MM.1S (cell line): Measurements from ENCODE around the gene DSCAM.

Source experiments
- DNase-seq: peaks from one replicate; pipeline ENCODE4 v3.0.0-alpha.2; 2015
- H2AFZ ChIP-seq: fragments of 300-600 bp; sonication (generic); 2 replicates; pipeline ENCODE4 v1.6.0; 2016; ENCODE audit warnings: antibody characterized with exemption, low read length
- H3F3A ChIP-seq: fragments of 300-600 bp; sonication (generic); 2 replicates; pipeline ENCODE4 v1.6.1; 2016; ENCODE audit warnings: mild to moderate bottlenecking, antibody characterized with exemption, low read length, moderate library complexity, mixed read lengths; ENCODE audit not compliant: insufficient read depth
- H3K27ac ChIP-seq: fragments of 300-600 bp; sonication (generic); 2 replicates; pipeline ENCODE4 v1.5.1; 2016; ENCODE audit warnings: mild to moderate bottlenecking, low read length
- H3K27me3 ChIP-seq: fragments of 300-600 bp; sonication (generic); replicated peaks from 2 replicates; pipeline ENCODE4 v1.6.0; 2016; ENCODE audit warnings: low read length; ENCODE audit not compliant: insufficient read depth
- H3K36me3 ChIP-seq: fragments of 300-600 bp; sonication (generic); replicated peaks from 2 replicates; pipeline ENCODE4 v1.6.1; 2016; ENCODE audit warnings: mild to moderate bottlenecking, low read length, mixed read lengths; ENCODE audit not compliant: insufficient read depth
- H3K4me1 ChIP-seq: fragments of 300-600 bp; sonication (generic); 2 replicates; pipeline ENCODE4 v1.6.1; 2016; ENCODE audit warnings: low read length, mixed read lengths
- H3K4me2 ChIP-seq: fragments of 300-600 bp; sonication (generic); 2 replicates; pipeline ENCODE4 v1.6.0; 2016; ENCODE audit warnings: low read depth, low read length
- H3K4me3 ChIP-seq: fragments of 300-600 bp; sonication (generic); 2 replicates; pipeline ENCODE4 v1.5.1; 2016; ENCODE audit warnings: low read length, mixed read lengths
- H3K79me2 ChIP-seq: fragments of 300-600 bp; sonication (generic); 2 replicates; pipeline ENCODE4 v1.6.1; 2016; ENCODE audit warnings: mixed run types, low read length, mixed read lengths
- H3K9ac ChIP-seq: fragments of 300-600 bp; sonication (generic); 2 replicates; pipeline ENCODE4 v1.6.1; 2016; ENCODE audit warnings: low read length, mixed read lengths
- H3K9me2 ChIP-seq: fragments of 300-600 bp; sonication (generic); replicated peaks from 2 replicates; pipeline ENCODE4 v1.6.1; 2016; ENCODE audit warnings: mild to moderate bottlenecking, low read length, mixed read lengths; ENCODE audit not compliant: insufficient read depth
- H3K9me3 ChIP-seq: fragments of 300-600 bp; sonication (generic); replicated peaks from 2 replicates; pipeline ENCODE4 v1.6.1; 2016; ENCODE audit warnings: mild to moderate bottlenecking, low read length, mixed read lengths; ENCODE audit not compliant: insufficient read depth
- H4K20me1 ChIP-seq: fragments of 300-600 bp; sonication (generic); 2 replicates; pipeline ENCODE4 v1.6.1; 2016; ENCODE audit warnings: mild to moderate bottlenecking, low read length, moderate library complexity, mixed read lengths; ENCODE audit not compliant: insufficient read depth
- CTCF ChIP-seq: fragments of 300-600 bp; sonication (generic); IDR thresholded peaks from 2 replicates; pipeline ENCODE4 v1.5.1; 2016; ENCODE audit warnings: antibody characterized with exemption, low read length, mixed read lengths
- EZH2 ChIP-seq: fragments of 300-600 bp; sonication (generic); optimal IDR thresholded peaks from 2 replicates; pipeline ENCODE3; 2017; ENCODE audit warnings: low read depth, mild to moderate bottlenecking, antibody characterized with exemption, low read length, mixed read lengths
- EZH2phosphoT487 ChIP-seq: fragments of 300-600 bp; sonication (generic); IDR thresholded peaks from 2 replicates; pipeline ENCODE4 v1.6.1; 2018; ENCODE audit warnings: antibody characterized with exemption, low read length

Gene DSCAM

GRCh38 chr21:40863839-40864238, 16.9 kb upstream of the DSCAM start:
- no peaks in the 10 kb centered on the region for H3K36me3 ChIP-seq
- no peak overlapping the region for H3K27ac ChIP-seq

GRCh38 chr21:40858517-40858916, 11.6 kb upstream of the DSCAM start:
- H3K4me3 ChIP-seq = no peak overlapping the region
- no peaks in the 10 kb centered on the region for H3K4me1 ChIP-seq
- H3F3A ChIP-seq = no peaks in the 10 kb centered on the region
- no peak for DNase-seq
- no peak overlapping the region for H3K27ac ChIP-seq
- H3K36me3 ChIP-seq = no peaks in the 10 kb centered on the region
- H3K9me2 ChIP-seq = no peaks in the 10 kb centered on the region
- H3K9ac ChIP-seq = no peak overlapping the region
- no peak for TF ChIP-seq EZH2phosphoT487
- TF ChIP-seq CTCF = no peak
- no peak for TF ChIP-seq EZH2
- no peaks in the 10 kb centered on the region for H3K79me2 ChIP-seq
- H2AFZ ChIP-seq = no peak overlapping the region
- H4K20me1 ChIP-seq = no peaks in the 10 kb centered on the region
- no peak overlapping the region for H3K4me2 ChIP-seq
- no peaks in the 10 kb centered on the region for H3K9me3 ChIP-seq
- no peaks in the 10 kb centered on the region for H3K27me3 ChIP-seq

More at GRCh38 chr21:40863839-40864238, 16.9 kb upstream of the DSCAM start:
- Histone ChIP-seq H3K9me3 (no peaks in the 10 kb centered on the region), H3K9me2 (no peaks in the 10 kb centered on the region), H3K9ac (no peak overlapping the region), H4K20me1 (no peaks in the 10 kb centered on the region), H3K4me3 (no peak overlapping the region), H3K79me2 (no peaks in the 10 kb centered on the region), H3K4me2 (no peak overlapping the region), H2AFZ (no peak overlapping the region), H3K27me3 (no peaks in the 10 kb centered on the region), H3F3A (no peaks in the 10 kb centered on the region), H3K4me1 (no peaks in the 10 kb centered on the region)
- no peak for DNase-seq
- TF ChIP-seq EZH2 = no peak
- TF ChIP-seq CTCF = no peak
- TF ChIP-seq EZH2phosphoT487 = no peak

- TF ChIP-seq EZH2 = no peak
- TF ChIP-seq EZH2phosphoT487 = no peak
- TF ChIP-seq CTCF = no peak
- H3K27me3 ChIP-seq = no peaks in the 10 kb centered on the region
- DNase-seq = no peak
- no peaks in the 10 kb centered on the region for H3K79me2 ChIP-seq
- no peak overlapping the region for H3K27ac ChIP-seq
- H3K4me1 ChIP-seq = no peaks in the 10 kb centered on the region
- no peak overlapping the region for H3K9ac ChIP-seq
- H3F3A ChIP-seq = no peaks in the 10 kb centered on the region
- no peaks in the 10 kb centered on the region for H3K9me2 ChIP-seq
- no peaks in the 10 kb centered on the region for H3K36me3 ChIP-seq
- H2AFZ ChIP-seq = no peak overlapping the region
- H3K4me2 ChIP-seq = no peak overlapping the region
- no peaks in the 10 kb centered on the region for H4K20me1 ChIP-seq
- no peaks in the 10 kb centered on the region for H3K9me3 ChIP-seq
- no peak overlapping the region for H3K4me3 ChIP-seq
Measured at GRCh38 chr21:40853956-40854688, 7.2 kb upstream of the DSCAM start.
